SKM-1 (cell line): ENCODE results near the gene ZBTB44.
"Not testable (repeated sequence)": the region's sequence is repeated elsewhere in the genome, so short reads cannot be mapped to it uniquely, and the experiment has no call there.

Experiments used
- DNase-seq: peaks from one replicate; lab custom pipeline; 2025; ENCODE audit not compliant: unreplicated experiment; lab: John Stamatoyannopoulos, UW

Gene ZBTB44

DNA sequence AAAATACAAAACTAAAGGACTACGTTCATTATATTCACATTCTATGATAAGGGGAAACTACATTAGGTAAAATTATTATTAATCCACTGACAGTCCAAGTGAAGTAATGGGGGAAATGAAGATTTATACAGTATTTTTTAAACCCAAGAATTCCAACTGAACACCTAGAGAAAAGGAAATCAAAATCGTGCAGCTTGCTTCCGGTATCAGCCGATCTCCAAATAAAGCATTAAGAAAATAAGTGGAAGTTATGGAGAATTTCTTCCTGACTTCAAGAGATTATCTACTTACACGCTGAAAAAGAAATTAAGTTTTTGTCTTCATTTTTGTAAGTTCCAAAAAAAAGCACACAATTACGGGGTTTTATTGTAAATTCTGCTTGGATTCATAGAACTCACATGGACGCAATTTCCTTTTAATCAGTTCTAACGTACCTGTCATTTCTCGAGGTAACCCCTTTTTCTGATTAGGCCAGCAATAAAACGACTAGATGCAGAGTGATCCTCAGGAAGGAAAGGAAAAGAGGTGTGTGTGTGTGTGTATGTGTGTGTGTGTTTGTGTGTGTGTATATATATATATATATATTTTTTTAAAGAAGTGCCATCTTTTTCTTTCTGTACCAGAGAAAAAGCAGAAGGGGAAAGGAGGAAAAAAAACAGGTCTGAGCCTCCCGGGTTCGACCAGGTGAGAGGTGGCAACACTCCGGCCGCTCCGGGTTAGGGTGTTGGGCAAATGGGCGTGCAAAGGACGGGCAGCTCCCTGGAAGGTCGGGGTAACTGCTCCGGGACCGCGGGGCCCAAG is 1.1 kb downstream of the ZBTB44 start:
- peak; percentile 33 for DNase-seq

DNA sequence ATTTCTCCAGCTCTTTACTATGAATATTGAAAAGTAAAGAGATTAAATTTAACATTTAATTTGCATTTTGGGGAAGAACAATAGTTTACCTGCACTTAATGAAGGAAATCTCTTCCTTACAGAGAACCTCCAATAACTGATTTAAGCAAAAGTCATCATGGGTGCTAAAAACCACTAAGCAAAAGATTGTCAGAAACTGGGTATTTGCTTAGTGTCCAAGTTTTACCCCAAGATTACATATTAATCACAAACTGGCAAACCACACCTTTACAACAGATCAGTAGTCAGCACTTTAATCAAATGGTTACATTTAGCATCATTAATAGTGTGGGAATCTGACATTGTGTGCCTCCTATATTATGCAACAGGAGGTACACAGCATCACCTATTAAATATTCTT is 2.7 kb downstream of the ZBTB44 start:
- DNase-seq = no peak

DNA sequence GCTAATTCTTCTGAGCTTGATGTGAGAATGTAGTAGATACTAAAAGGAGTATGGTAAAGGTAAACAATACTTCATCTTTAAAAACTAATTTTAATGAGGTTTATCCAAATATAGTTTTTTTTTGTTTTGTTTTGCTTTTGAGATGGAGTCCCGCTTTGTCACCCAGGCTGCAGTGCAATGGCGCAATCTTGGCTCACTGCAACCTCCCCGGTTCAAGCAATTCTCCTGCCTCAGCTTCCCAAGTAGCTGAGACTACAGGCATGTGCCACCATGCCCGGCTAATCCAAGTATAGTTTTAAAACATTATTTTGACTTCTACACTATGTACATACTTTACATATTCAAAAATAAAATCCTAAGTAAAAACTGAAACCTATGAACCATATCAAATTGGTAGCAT is 4.1 kb downstream of the ZBTB44 start:
- DNase-seq = no peak

DNA sequence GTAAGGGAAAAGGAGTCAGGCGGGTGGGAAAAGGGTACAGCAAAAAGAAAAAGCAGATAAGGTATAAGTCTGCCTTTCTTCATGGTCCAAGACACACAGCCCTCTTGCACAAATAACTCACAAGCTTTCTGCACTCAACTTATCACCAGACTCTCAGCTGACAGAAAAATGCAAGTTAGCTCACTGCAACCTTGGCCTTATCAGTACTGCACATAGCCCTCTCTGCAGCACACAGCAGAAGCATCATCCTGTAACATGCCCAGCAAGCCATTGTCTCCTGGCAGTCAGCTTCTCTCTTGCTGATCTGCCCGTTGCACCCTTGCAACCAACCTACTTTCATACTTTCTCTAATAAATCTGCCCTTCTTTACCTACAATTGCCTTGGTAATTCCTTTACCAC is 5.8 kb downstream of the ZBTB44 start:
- DNase-seq = no peak

DNA sequence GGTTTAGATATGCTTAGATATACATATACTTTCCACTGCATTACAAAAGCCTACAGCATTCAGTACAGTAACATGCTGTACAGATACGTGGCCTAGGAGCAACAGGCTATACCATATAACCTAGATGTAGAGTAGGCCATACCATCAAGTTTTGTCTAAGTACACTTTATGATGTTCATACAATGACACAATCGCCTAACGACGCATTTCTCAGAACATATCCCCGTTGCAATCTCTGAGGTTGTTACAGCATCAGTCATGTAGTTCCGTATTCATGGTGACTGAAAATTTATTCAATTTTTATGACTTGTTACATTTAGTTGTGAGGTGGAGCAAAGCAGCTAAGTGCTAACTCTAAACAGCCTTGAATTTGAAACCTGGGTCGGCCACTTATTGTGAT is 6.7 kb downstream of the ZBTB44 start:
- no peak for DNase-seq

DNA sequence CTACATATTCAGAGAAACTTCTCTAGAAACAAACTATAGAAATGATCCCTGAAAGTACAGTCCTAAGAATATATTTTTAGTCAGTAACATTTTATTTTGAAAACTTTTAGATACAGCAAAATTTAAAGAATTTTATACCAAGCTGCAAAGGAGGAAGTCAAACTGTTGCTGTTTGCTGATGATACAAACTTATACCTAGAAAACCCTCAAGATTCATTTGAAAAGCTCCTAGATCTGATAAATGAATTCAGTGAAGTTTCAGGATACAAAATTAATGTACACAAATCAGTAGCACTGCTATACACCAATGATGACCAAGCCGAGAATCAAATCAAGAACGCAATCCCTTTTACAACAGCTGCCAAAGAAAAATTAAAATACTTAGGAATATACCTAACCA is 10.1 kb downstream of the ZBTB44 start:
- no peak for DNase-seq

DNA sequence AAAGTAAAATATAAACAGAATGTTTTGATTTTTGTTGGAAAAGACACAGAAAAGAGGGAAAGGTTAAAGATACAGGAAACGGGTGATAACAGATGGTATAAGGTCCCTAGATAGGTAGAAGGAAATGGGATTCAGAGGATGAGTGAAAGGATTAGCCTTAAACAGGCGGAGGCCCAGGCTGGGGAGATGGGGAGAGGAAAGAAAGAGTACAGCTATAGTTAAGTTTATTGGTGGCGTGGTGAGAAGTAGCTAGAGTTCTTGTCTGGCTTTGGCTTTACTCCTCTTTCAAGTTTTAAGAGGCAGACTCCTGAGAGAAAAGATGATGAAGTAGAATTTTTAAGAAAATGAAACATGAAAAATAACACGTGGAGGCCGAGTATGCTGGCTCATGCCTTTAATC is 13.7 kb downstream of the ZBTB44 start:
- DNase-seq = no peak

DNA sequence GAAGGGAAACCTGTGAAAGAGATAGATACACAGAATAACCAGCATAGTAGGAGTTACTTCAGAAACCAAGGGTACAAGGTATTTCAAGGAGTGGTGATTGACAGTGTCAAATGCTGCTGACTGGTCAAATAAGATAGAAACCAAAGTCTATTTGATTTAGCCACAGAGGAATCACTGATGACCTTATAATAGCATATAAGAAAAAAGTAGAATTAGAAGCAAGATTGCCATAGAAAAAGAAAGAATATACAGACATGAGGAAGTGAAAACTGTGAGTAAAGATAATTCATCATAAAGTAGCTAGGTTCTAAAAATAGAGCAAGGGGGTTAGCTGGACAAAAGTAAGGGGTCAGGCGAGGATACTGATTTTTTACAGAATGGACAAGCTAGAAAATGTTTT is 14.2 kb downstream of the ZBTB44 start:
- no peak for DNase-seq

DNA sequence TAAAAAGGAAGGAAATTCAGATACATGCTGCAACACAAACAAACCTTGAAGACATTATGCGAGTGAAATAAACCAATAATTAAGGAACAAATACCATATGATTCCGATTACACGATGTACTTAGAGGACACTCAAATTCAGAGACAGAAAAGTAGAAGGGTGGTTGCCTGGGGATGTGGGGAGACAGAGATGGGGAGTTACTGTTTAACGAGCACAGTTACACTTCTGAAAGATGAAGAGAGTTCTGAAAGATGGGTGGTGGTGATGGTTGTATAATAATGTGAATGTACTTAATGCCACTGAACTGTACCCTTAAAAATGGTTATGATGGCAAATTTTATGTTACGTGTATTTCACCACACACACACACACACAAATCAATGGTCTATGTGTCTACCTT is 14.7 kb downstream of the ZBTB44 start:
- DNase-seq = no peak

DNA sequence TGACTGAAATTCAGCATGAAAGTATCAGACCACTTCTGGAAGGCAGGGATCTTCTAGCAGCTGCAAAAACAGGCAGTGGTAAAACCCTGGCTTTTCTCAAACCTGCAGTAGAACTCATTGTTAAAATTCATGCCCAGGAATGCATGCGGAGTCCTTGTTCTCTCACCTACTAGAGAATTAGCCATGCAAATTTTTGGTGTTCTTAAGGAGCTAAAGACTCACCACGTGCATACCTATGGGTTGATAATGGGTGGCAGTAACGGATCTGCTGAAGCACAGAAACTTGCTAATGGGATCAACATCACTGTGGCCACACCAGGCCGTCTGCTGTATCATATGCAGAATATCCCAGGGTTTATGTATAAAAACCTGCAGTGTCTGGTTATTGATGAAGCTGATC is 19.1 kb downstream of the ZBTB44 start:
- DNase-seq = no peak

DNA sequence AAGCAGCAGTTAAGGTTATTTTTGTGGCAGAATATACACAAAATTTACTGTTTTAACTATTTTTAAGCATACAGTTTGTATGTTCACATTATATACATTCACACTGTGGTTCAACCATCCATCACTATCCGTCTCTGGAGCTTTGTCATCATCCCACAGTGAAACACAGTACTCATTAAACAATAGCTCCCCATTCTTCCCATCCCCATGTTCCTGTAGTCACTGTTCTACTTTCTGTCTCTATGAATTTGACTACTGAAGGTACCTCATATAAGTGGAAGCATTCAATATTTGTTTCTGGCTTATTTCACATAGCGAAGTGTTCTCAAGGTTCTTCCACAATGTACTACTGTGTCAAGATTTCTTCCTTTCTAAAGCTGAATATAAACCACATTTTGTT is 32.6 kb downstream of the ZBTB44 start:
- no peak for DNase-seq

DNA sequence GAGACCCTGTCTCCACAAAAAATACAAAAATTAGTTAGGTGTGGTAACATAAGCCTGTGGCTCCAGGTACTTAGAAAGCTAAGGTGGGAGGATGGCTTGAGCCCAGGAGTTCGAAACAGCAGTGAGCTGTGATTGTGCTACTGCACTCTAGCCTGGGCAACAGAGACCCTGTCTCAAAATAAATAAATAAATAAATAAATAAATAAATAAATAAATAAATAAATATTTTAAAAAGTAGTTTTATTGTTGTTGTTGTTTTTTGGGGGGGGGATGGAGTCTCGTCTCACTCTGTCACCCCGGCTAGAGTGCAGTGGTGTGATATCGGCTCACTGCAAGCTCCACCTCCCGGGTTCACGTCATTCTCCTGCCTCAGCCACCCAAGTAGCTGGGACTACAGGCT is 33.4 kb downstream of the ZBTB44 start:
- not testable (repeated sequence) for DNase-seq

DNA sequence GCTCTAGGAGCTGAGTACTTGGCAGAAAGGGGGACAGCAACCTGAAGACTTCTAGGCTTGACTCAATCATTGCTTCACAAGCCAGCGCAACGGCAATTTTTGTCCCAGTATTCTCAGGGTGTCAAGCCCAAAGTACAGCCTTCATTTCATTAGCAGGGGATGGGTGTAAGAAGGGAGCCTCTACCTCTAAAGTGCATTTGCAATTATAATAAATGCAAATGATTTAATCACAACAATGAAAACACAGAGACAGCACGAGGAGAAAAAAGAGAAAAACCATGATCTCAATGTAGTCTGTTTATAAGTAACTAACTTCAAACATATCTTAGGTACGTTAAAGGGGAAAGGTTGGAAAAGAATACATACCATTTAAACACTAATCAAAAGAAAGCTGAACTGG is 34.7 kb downstream of the ZBTB44 start:
- DNase-seq = no peak

DNA sequence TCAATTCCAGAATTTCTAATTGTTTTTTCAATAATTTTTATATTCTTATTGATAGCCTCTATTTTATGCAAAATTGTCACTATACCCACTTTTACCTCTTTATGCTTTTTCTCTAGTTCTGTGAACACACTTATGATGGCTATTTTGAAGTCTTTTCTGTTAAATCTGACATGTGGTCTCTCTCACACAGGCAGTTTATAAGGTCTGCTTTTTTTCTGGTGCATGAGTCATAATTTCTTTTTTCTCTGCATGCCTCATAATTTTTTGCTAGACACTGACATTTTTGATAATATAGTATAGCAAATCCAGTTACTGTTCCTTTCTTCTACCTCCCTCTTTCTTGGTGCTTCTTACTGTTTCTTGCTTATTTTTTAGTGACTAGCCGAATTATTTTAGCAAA is 36.0 kb downstream of the ZBTB44 start:
- no peak for DNase-seq

DNA sequence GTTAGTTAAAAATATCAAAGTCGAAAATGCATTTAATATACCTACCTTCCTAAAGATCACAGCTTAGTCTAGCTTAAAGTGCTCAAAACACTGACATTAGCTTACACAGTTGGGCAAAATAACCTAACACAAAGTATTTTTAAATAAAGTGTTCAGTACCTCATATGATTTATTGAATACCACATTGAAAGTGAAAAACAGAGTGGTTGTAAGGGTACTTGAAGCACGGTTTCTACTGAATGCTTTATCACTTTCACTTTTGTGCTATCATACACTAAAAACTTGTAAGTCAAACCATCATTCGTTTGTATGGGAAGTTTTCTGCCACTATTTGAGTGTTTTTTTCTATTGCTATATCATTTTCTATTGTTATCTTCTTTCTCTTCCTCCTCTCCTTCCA is 36.6 kb downstream of the ZBTB44 start:
- DNase-seq = no peak

DNA sequence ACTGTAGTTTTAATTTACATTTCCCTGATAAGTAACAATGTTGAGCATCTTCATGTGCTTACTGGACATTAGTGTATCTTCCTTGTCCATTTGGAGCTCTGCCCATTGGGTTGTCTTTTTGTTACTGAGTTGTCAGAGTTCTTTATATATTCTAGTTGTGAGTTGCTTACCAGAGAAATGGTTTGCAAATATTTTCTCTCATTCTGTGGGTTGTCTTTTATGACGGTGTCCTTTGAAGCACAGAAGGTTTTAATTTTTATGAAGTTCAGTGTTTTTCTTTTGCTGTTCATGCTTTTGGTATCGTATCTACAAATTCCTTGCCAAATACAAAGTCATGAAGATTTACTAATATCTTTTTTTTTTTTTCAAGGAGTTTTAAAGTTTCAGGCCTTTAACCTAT is 42.4 kb downstream of the ZBTB44 start:
- DNase-seq = no peak

DNA sequence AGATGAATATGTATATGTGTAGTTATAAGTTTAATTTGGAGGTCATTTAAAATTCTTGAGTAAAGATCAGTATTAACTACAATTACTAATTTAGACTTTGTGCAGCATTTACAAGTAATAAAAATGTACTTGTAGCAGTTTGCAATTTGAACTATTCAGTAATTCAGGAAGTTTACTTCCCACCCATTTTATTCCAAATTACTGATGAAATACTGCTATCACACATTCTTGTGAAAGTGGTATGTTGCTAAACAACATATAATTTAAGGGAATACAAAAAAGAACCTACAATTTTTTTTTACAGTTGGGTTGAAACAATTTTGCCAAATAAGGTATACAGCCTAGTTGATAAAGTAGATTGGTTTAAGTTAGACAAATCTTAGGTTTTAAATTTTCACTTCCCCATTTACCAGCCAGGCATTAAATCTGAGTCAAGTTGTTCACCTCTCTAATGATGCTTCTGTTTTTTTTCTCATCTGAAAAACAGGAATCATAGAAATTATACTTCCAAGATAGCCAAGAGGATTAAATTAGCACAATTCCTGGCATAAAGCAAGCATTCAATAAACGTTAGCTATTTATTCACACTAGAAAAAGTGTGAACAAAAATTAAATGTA is 45.3 kb downstream of the ZBTB44 start:
- DNase-seq = no peak

DNA sequence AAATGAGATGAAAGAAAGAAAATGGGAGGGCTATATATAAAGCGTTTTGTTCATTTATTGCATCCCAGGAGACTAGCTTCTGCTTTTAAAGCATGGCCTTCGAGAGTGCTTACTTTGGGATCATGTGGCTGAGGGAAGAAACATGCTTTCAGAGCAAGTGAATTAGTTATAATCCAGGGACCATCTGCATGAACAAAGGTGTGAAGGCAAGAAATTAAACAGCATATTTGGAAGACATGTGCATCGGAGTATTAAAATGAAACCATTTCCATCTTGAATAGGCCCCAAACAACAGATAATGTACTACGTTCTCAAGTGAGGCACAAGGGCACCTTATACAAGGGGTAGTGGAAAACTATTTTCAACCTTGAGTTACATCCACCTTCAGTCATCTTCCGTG is 51.4 kb downstream of the ZBTB44 start:
- no peak for DNase-seq

DNA sequence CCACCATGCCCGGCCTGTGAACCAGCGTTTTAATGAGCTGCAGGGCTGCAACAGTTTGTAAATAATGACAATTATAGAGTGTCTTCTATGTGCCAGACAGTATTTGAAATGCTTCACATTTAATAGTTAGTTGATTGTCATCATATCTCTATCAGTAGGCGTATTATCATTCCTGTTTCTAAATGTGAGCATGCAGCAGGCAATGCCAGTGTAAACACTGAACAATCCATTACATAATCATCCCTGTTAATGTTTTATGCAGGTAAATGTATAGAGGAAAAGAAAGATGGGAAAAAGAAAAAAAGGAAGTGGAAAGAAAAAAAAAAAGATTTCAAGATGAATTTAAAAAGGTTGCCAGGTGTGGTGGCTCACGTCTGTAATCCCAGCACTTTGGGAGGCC is 52.3 kb downstream of the ZBTB44 start:
- DNase-seq = no peak

DNA sequence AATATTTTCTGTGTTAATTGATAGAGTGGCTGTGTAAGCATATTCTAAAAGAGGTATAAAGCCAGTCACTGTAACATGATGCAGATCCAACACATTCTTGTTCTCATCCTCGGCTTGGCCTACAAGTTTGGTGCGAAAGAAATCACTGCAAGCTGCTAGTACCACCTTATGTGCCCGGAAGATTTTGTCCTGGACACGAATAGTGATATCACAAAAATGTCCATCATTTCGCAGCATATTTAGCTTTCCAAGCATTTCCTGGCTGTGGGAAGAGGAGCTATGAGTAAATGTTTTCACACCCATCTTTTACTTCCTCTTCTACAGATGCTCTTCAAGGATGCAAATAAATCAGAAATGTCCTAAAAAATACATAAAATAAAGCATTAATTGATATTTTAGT is 53.1 kb downstream of the ZBTB44 start:
- DNase-seq = no peak

DNA sequence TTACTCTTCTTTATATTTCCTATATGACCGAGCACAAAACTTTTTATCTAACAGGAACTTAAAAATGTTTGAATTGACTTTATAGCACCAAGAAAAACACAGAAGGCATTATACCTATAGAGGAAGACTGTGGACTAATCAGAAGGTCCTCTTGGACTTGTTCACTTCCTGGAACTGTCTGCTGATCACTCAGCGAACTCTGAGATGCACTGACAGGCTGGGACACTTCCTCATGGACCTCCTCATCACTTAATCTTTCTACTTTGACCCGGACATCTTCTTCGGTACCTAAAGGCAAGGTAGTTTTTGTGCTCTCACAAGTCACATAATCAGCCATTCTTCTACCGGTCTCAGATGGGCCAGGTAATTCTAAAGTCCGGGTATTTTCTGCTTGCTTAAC is 54.0 kb downstream of the ZBTB44 start:
- no peak for DNase-seq

DNA sequence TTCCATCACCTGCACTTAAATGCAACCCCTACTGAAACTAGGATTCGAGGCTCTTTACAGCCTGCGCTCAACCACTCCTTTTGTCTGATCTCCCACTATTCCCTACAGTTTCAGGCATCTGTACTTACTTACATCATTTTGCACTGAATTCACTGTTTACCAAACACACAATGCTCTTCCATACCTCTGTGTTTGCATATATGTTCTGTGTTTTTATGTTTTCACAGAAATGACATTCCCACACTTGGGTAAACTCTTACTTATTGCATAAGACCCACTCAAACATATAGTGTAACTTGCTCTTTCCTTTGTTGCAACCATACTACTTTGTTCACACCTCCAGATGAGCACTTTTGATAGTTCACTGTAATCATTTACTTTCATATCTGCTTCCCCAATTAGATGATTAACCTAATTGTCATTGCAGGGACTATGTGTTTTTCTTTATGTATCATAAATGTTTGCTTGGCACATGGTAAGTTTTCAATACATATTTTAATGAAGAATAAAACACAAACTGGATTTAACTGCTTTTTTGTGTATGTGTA is 54.6 kb downstream of the ZBTB44 start:
- no peak for DNase-seq

DNA sequence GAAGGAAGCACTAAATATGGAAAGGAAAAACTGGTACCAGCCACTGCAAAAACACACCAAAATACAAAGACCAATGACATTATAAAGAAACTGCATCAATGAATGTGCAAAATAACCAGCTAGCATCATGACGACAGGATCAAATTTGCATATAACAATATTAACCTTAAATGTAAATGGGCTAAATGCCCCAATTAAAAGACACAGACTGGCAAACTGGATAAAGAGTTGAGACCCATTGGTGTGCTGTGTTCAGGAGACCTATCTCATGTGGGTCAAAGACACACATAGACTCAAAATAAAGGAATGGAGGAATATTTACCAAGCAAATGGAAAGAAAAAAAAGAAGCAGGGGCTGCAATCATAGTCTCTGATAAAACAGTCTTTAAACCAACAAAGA is 63.0 kb downstream of the ZBTB44 start:
- DNase-seq = not testable (repeated sequence)
